K562 (cell line): ENCODE data around the gene COL9A3. TPM values are rescaled to one million over a fixed set of nuclear protein-coding genes. Genes with fewer than 3 reads are reported as not detected.

ENCODE experiments used
- ATAC-seq: fragments of 200-7000 bp; cut with Tn5 transposase; 3 replicates; pipeline ENCODE4 v1.9.1; 2020; ENCODE audit warnings: moderate library complexity
- BruUV-seq: library from RNA; stranded (reverse); fragments of 400-500 nt; replicated peaks from 2 replicates; lab custom pipeline; 2021; lab: Mats Ljungman, UMichigan
- CTCF ChIA-PET: fragments of 300-600 bp; formaldehyde crosslinking; extraction: SDS; loops from one replicate; lab custom pipeline; 2021; ENCODE audit warnings: low intra/inter-chr PET ratio; lab: Yijun Ruan, JAX
- POLR2A ChIA-PET: fragments of 300-600, 350-650 bp; sonication (Branson Sonifier 250); formaldehyde crosslinking; extraction: SDS; loops from one replicate; lab custom pipeline; 2021; ENCODE audit warnings: antibody characterized with exemption, inconsistent platforms; lab: Yijun Ruan, JAX
- DNase-seq, 4 experiments: peaks; one replicate each; pipeline versions ENCODE4 v3.0.0 to v3.0.0-alpha.2; 2011 to 2018; ENCODE audit warnings: low spot score in 3 of 4, mixed read lengths in 3 of 4; ENCODE audit errors: extremely low read depth in 1 of 4
- FAIRE-seq: peaks from 2 replicates; lab custom pipeline; 2011; peaks lifted over from hg19 to GRCh38; lab: Jason Lieb, UNC
- H2AFZ ChIP-seq: 2 replicates; pipeline ENCODE4 v1.6.0; 2011; ENCODE audit warnings: low read depth, low read length, control low read depth, inconsistent platforms
- H3K27ac ChIP-seq: fragments of 200-600 bp; 3 replicates; pipeline ENCODE4 v1.8.0; 2011; ENCODE audit warnings: low read depth, mild to moderate bottlenecking, control low read depth, inconsistent platforms, low read length, moderate library complexity, mixed read lengths; ENCODE audit errors: extremely low read depth
- H3K27me3 ChIP-seq, 2 experiments: fragments of 300-600 bp in 1 of 2; 2 replicates in 1 of 2; 3 replicates in 1 of 2; pipeline versions ENCODE4 v1.6.0 to v1.8.0; 2011; ENCODE audit warnings: inconsistent platforms in 2 of 2, low read length in 2 of 2, mild to moderate bottlenecking in 1 of 2, mixed read lengths in 1 of 2, moderate library complexity in 1 of 2; ENCODE audit not compliant: control insufficient read depth in 2 of 2, insufficient read depth in 2 of 2
- H3K36me3 ChIP-seq: fragments of 300-600 bp; 3 replicates; pipeline ENCODE4 v1.8.0; 2011; ENCODE audit warnings: mild to moderate bottlenecking, low read length, inconsistent platforms; ENCODE audit not compliant: control insufficient read depth, insufficient read depth
- H3K4me1 ChIP-seq, 2 experiments: fragments of 200-600 bp in 1 of 2; replicated peaks in 1 of 2; 2 replicates in 1 of 2; 3 replicates in 1 of 2; pipeline versions ENCODE4 v1.5.1 to v1.8.0; 2011; ENCODE audit warnings: inconsistent platforms in 2 of 2, low read length in 2 of 2, mild to moderate bottlenecking in 1 of 2, mixed read lengths in 1 of 2, moderate library complexity in 1 of 2; ENCODE audit not compliant: control insufficient read depth in 2 of 2, insufficient read depth in 2 of 2
- H3K4me2 ChIP-seq: 2 replicates; pipeline ENCODE4 v1.6.1; 2011; ENCODE audit warnings: low read length, control low read depth, inconsistent platforms, mixed read lengths; ENCODE audit not compliant: insufficient read depth
- H3K4me3 ChIP-seq: fragments of 200-600 bp; sonication (generic), shearing (Covaris generic); 2 replicates; pipeline ENCODE4 v1.5.1; 2016; ENCODE audit warnings: control low read depth, inconsistent platforms
- H3K79me2 ChIP-seq: fragments of 200-600 bp; 3 replicates; pipeline ENCODE4 v1.8.0; 2011; ENCODE audit warnings: low read length, inconsistent platforms; ENCODE audit not compliant: control insufficient read depth, insufficient read depth
- H3K9ac ChIP-seq, 2 experiments: 2 replicates each; pipeline versions ENCODE4 v1.6.0 to v1.6.1; 2011; ENCODE audit warnings: low read depth in 2 of 2, low read length in 2 of 2, control low read depth in 1 of 2, inconsistent platforms in 1 of 2, mild to moderate bottlenecking in 1 of 2, mixed read lengths in 1 of 2; ENCODE audit not compliant: insufficient read depth in 1 of 2
- H3K9me1 ChIP-seq: one replicate; pipeline ENCODE4 v1.6.0; 2011; ENCODE audit warnings: inconsistent platforms, mild to moderate bottlenecking, low read length, moderate library complexity; ENCODE audit not compliant: control insufficient read depth, insufficient read depth
- H3K9me3 ChIP-seq: replicated peaks from 2 replicates; pipeline ENCODE4 v1.5.1; 2011; ENCODE audit warnings: low read depth, low read length, inconsistent platforms; ENCODE audit not compliant: control insufficient read depth, insufficient read depth
- H4K20me1 ChIP-seq: replicated peaks from 2 replicates; pipeline ENCODE4 v1.6.1; 2011; ENCODE audit warnings: low read length, inconsistent platforms, mixed read lengths; ENCODE audit not compliant: control insufficient read depth, insufficient read depth
- CREBBP ChIP-seq: IDR thresholded peaks from one replicate; pipeline ENCODE4 v1.6.1; 2012; ENCODE audit warnings: low read depth, mild to moderate bottlenecking, control low read depth, inconsistent platforms, low read length
- IFI16 ChIP-seq: fragments of 250-450 bp; sonication (Bioruptor Pico); IDR thresholded peaks from 2 replicates; pipeline ENCODE4 v2.1.2; 2022; ENCODE audit warnings: mild to moderate bottlenecking, inconsistent platforms
- KDM5B ChIP-seq: fragments of 200-600 bp; sonication (generic); IDR thresholded peaks from 2 replicates; pipeline ENCODE4 v1.6.1; 2012; ENCODE audit warnings: low read depth, mild to moderate bottlenecking, moderate library complexity, low read length, control low read depth, inconsistent platforms; ENCODE audit not compliant: insufficient replicate concordance
- PHTF2 ChIP-seq: fragments of 250-450 bp; sonication (Bioruptor Pico); IDR thresholded peaks from 2 replicates; pipeline ENCODE4 v1.5.0; 2021; ENCODE audit warnings: mild to moderate bottlenecking
- SIX5 ChIP-seq, 2 experiments: IDR thresholded peaks; 2 replicates each; pipeline ENCODE4 v1.6.1; 2011; ENCODE audit warnings: low read length in 2 of 2, borderline replicate concordance in 1 of 2, low read depth in 1 of 2, mild to moderate bottlenecking in 1 of 2, moderate library complexity in 1 of 2; ENCODE audit not compliant: insufficient read depth in 1 of 2
- SMAD4 ChIP-seq: fragments of 250-450 bp; sonication (Bioruptor Pico); conservative IDR thresholded peaks from 2 replicates; pipeline ENCODE4 v1.8.0; 2021; ENCODE audit warnings: inconsistent platforms, mild to moderate bottlenecking, moderate library complexity
- SMARCC2 ChIP-seq: fragments of 450-650 bp; IDR thresholded peaks from 2 replicates; pipeline ENCODE4 v1.6.1; 2017; ENCODE audit warnings: antibody characterized with exemption, moderate library complexity, mild to moderate bottlenecking, low read depth
- SRSF3 ChIP-seq: fragments of 200-400 bp; formaldehyde crosslinking; IDR thresholded peaks from 2 replicates; pipeline ENCODE4 v1.6.1; 2016; ENCODE audit warnings: mild to moderate bottlenecking, low read length, moderate library complexity; ENCODE audit not compliant: insufficient read depth
- TBL1XR1 ChIP-seq, 2 experiments: IDR thresholded peaks; 2 replicates each; pipeline ENCODE4 v1.6.1; 2012; ENCODE audit warnings: improper control_type of control experiment in 2 of 2, low read length in 2 of 2, mild to moderate bottlenecking in 1 of 2
- TCF7L2 ChIP-seq: fragments of 150-350 bp; IDR thresholded peaks from 2 replicates; pipeline ENCODE4 v1.6.1; 2016; ENCODE audit warnings: low read depth, mild to moderate bottlenecking, low read length, moderate library complexity
- ZBTB8A ChIP-seq: fragments of 450-650 bp; IDR thresholded peaks from 2 replicates; pipeline ENCODE4 v1.6.1; 2018; ENCODE audit warnings: mild to moderate bottlenecking, moderate library complexity; ENCODE audit not compliant: partially characterized antibody
- ZNF23 ChIP-seq: fragments of 250-450 bp; sonication (Bioruptor Pico); IDR thresholded peaks from 2 replicates; pipeline ENCODE4 v1.4.0; 2020; ENCODE audit warnings: mild to moderate bottlenecking
- ZNF444 ChIP-seq: fragments of 250-450 bp; sonication (Bioruptor Pico); IDR thresholded peaks from 2 replicates; pipeline ENCODE4 v1.4.0; 2020; ENCODE audit warnings: mild to moderate bottlenecking, moderate library complexity
- WGBS: fragments of 100-300 bp; shearing (Covaris generic); methylation state at CpG from one replicate; pipeline ENCODE4 v1.1.6; 2016; ENCODE audit warnings: low coverage, mixed read lengths; ENCODE audit not compliant: insufficient coverage; ENCODE audit errors: missing lambda C conversion rate; 5-methylcytosine and 5-hydroxymethylcytosine counted together
- in situ Hi-C: fragments of 300-500 bp; cut with MboI; formaldehyde crosslinking; loops from 4 replicates; pipeline ENCODE4 v1.15.0; 2018; ENCODE audit warnings: inconsistent platforms, mixed read lengths
- intact Hi-C: fragments of 100-400 bp; cut with micrococcal nuclease; formaldehyde crosslinking; loops from 2 replicates; pipeline ENCODE4 v1.14.2; 2022
- polyA plus RNA-seq, 8 experiments: library from polyadenylated mRNA; depleted of rRNA in 4 of 8; stranded (reverse) in 5 of 8; unstranded in 3 of 8; fragments of >200 nt; fragmentation: Nextera tagmentation in 2 of 8; fragmentation: Illumina TruSeq in 1 of 8; extraction: Ambion mirVana in 2 of 8; extraction: Trizol in 1 of 8; gene quantifications; 2 replicates each; pipeline versions ENCODE4 v1.2.1 to v1.2.3, GENCODE V29; 2011 to 2014; ENCODE audit warnings: inconsistent platforms in 1 of 8, missing spikeins in 1 of 8
- total RNA-seq, 7 experiments: library from RNA; depleted of rRNA in 6 of 7; stranded (reverse); fragments of >200 nt in 6 of 7; fragmentation: Illumina TruSeq in 2 of 7; extraction: Trizol in 2 of 7; gene quantifications; 2 replicates each; pipeline versions ENCODE4 v1.2.1 to v1.2.3, GENCODE V29; 2011 to 2021; ENCODE audit warnings: low replicate concordance in 1 of 7
- TF ChIP-seq, protein P1 (sequence below): fragments of 450-650 bp; IDR thresholded peaks from 2 replicates; pipeline ENCODE4 v1.6.1; 2018; ENCODE audit not compliant: partially characterized antibody
- TF ChIP-seq, protein P2 (sequence below): fragments of 450-650 bp; formaldehyde crosslinking; IDR thresholded peaks from 2 replicates; pipeline ENCODE4 v1.4.0; 2022; ENCODE audit warnings: missing genetic modification characterization

COL9A3 gene
- total and polyA plus RNA-seq, 9 of the 15 experiments (the other 6 are each of a cell fraction or from before 2014, with no cell fraction given): 0.14 to 3.6 (median 0.88) TPM; not detected in 1

GRCh38 chr20:62828051-62828450, 11.2 kb downstream of the COL9A3 start:
- Histone ChIP-seq H3K4me3 (no peak overlapping the region), H3K4me2 (no peak overlapping the region), H3K27me3 (no peaks in the 10 kb centered on the region), H3K9me1 (no peaks in the 10 kb centered on the region), H3K9me3 (no peaks in the 10 kb centered on the region), H3K4me1 (peaks cover 18 to 98% of the 10 kb centered on the region in 2 experiments), H3K36me3 (no peaks in the 10 kb centered on the region), H4K20me1 (0 out of 2 replicates have a peak, but pooled peaks cover 3% of the 10 kb centered on the region), H2AFZ (no peak overlapping the region), H3K79me2 (no peaks in the 10 kb centered on the region), H3K27ac (no peak overlapping the region), H3K9ac (peak overlapping the region in 1 of 2 experiments; percentile 45; a peak in 1 of 4 replicates)
- in situ Hi-C loops: loop anchor here (10.0 kb wide), 1 partner anchor 187 kb away; no protein-coding TSS in a partner anchor
- POLR2A ChIA-PET: interaction anchor here (0.6 to 0.7 kb wide), 2 partner anchors 120 to 124 kb away, joined by 4 to 5 read pairs; no protein-coding TSS in a partner anchor
- CTCF ChIA-PET: no interaction called here
- intact Hi-C loops: loop anchor here (10.0 kb wide), 1 partner anchor 47 kb away; no protein-coding TSS in a partner anchor
- no peak for DNase-seq
- no peak for FAIRE-seq
- BruUV-seq: no TSS peak
- no peak for ATAC-seq
- 5% methylated on average over 5 of the region's 9 CpGs for WGBS
- TF ChIP-seq SMARCC2 (no peak), SRSF3 (no peak), SIX5 (IDR thresholded peaks at IDR 0.05; ENCODE audit: borderline replicate concordance in 1 of 2, insufficient read depth in 1 of 2, low read depth in 1 of 2, low read length in 2 of 2) (no peak), PHTF2 (CRISPR knock-in tag) (no peak), CREBBP (no peak), ZNF23 (no peak), TBL1XR1 (IDR thresholded peaks at IDR 0.05; ENCODE audit: low read length in 2 of 2) (no peak), KDM5B (no peak), ZNF444 (CRISPR knock-in tag) (no peak), IFI16 (CRISPR knock-in tag) (no peak), ZBTB8A (no peak), SMAD4 (CRISPR knock-in tag) (no peak), TCF7L2 (no peak)
- TF ChIP-seq, protein P1, sequence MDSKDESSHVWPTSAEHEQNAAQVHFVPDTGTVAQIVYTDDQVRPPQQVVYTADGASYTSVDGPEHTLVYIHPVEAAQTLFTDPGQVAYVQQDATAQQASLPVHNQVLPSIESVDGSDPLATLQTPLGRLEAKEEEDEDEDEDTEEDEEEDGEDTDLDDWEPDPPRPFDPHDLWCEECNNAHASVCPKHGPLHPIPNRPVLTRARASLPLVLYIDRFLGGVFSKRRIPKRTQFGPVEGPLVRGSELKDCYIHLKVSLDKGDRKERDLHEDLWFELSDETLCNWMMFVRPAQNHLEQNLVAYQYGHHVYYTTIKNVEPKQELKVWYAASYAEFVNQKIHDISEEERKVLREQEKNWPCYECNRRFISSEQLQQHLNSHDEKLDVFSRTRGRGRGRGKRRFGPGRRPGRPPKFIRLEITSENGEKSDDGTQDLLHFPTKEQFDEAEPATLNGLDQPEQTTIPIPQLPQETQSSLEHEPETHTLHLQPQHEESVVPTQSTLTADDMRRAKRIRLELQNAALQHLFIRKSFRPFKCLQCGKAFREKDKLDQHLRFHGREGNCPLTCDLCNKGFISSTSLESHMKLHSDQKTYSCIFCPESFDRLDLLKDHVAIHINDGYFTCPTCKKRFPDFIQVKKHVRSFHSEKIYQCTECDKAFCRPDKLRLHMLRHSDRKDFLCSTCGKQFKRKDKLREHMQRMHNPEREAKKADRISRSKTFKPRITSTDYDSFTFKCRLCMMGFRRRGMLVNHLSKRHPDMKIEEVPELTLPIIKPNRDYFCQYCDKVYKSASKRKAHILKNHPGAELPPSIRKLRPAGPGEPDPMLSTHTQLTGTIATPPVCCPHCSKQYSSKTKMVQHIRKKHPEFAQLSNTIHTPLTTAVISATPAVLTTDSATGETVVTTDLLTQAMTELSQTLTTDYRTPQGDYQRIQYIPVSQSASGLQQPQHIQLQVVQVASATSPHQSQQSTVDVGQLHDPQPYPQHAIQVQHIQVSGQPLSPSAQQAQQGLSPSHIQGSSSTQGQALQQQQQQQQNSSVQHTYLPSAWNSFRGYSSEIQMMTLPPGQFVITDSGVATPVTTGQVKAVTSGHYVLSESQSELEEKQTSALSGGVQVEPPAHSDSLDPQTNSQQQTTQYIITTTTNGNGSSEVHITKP: no peak
- TF ChIP-seq, protein P2, sequence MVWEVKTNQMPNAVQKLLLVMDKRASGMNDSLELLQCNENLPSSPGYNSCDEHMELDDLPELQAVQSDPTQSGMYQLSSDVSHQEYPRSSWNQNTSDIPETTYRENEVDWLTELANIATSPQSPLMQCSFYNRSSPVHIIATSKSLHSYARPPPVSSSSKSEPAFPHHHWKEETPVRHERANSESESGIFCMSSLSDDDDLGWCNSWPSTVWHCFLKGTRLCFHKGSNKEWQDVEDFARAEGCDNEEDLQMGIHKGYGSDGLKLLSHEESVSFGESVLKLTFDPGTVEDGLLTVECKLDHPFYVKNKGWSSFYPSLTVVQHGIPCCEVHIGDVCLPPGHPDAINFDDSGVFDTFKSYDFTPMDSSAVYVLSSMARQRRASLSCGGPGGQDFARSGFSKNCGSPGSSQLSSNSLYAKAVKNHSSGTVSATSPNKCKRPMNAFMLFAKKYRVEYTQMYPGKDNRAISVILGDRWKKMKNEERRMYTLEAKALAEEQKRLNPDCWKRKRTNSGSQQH (CRISPR knock-in tag): no peak
